ENCODE measurements around the gene TTC23.

TTC23 gene

GRCh38 chr15:99137877-99138276, 111.5 kb downstream of the TTC23 start:
- DNase-seq (ENCODE audit: low spot score): no peak

- no peak for DNase-seq (ENCODE audit: low spot score)
Observed at GRCh38 chr15:99137111-99137546, 112.3 kb downstream of the TTC23 start.

GRCh38 chr15:99135194-99135593, 114.2 kb downstream of the TTC23 start:
- no peak for DNase-seq (ENCODE audit: low spot score)

- DNase-seq (ENCODE audit: low spot score): no peak
Observed at GRCh38 chr15:99134317-99134821, 115.0 kb downstream of the TTC23 start.

- DNase-seq (ENCODE audit: low spot score): no peak
Observed at GRCh38 chr15:99132634-99133287, 116.6 kb downstream of the TTC23 start.

GRCh38 chr15:99132122-99132521, 117.3 kb downstream of the TTC23 start:
- no peak for DNase-seq (ENCODE audit: low spot score)

GRCh38 chr15:99131441-99132023, 117.8 kb downstream of the TTC23 start:
- no peak for DNase-seq (ENCODE audit: low spot score)

- no peak for DNase-seq (ENCODE audit: low spot score)
Observed at GRCh38 chr15:99130765-99131440, 118.5 kb downstream of the TTC23 start.

- DNase-seq (ENCODE audit: low spot score): no peak
Observed at GRCh38 chr15:99130314-99130713, 119.1 kb downstream of the TTC23 start.

GRCh38 chr15:99129644-99130043, 119.7 kb downstream of the TTC23 start:
- no peak for DNase-seq (ENCODE audit: low spot score)

GRCh38 chr15:99128411-99128810, 121.0 kb downstream of the TTC23 start:
- DNase-seq (ENCODE audit: low spot score): no peak

- DNase-seq (ENCODE audit: low spot score): no peak
Observed at GRCh38 chr15:99127773-99128172, 121.6 kb downstream of the TTC23 start.

- DNase-seq (ENCODE audit: low spot score): no peak
Observed at GRCh38 chr15:99126930-99127329, 122.5 kb downstream of the TTC23 start.

- no peak for DNase-seq (ENCODE audit: low spot score)
Observed at GRCh38 chr15:99126131-99126588, 123.2 kb downstream of the TTC23 start.

GRCh38 chr15:99125061-99125891, 124.1 kb downstream of the TTC23 start:
- no peak for DNase-seq (ENCODE audit: low spot score)

- DNase-seq (ENCODE audit: low spot score): no peak
Observed at GRCh38 chr15:99124641-99125040, 124.7 kb downstream of the TTC23 start.

GRCh38 chr15:99123713-99124451, 125.5 kb downstream of the TTC23 start:
- DNase-seq (ENCODE audit: low spot score): peak; percentile 97

GRCh38 chr15:99122831-99123712, 126.3 kb downstream of the TTC23 start:
- DNase-seq (ENCODE audit: low spot score): no peak

- DNase-seq (ENCODE audit: low spot score): no peak
Observed at GRCh38 chr15:99121691-99122410, 127.5 kb downstream of the TTC23 start.

- no peak for DNase-seq (ENCODE audit: low spot score)
Observed at GRCh38 chr15:99121207-99121606, 128.2 kb downstream of the TTC23 start.

All from kidney tubule cell (primary cell).